ENCODE results near the gene P2RY2. TPM values are rescaled to one million over a fixed set of nuclear protein-coding genes. Genes with fewer than 3 reads are reported as not detected.

The P2RY2 gene
- not detected for total RNA-seq

DNA sequence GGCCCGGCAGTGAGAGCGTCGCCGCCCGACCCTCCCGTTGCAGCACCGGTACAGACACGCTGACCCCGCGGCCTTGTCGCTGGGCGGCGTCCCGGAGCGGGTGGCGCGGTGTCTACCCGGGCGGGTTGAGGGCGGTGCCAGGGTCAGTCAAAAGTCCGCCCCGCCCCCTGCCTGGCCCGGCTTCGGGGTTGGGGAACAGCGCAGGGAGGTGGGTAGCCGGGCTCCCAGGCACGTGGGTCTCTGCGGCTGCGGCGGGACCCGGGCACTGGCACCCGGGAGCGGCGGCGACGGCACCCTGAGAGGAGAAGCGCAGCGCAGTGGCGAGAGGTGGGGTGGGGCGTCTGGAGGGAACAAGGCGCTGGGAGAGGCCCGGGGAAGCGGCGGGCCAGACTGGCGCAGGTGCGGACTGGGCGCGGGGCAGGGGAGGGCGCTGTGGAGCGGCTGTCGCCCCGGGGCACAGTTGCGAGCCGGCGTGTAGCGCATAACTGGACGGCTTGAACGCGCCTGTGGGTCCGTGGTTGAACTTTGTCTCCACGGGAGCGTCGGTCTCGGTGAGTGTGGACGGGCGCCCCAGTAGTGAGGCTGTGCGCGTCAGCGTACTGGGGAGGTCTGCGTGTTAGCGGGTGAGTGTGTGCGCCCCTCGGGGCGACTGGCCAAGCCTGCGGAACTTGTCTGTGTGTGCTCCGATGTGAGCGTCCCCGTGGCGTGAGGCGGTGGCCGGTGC, at the start of gene P2RY2:
TSS of gene P2RY2 (plus strand) at position 176 of the 724 bp plus-strand sequence. CDS start 15,879 bp downstream, outside the sequence.
- CTCF ChIA-PET = interaction anchor here (2.0 kb wide), 1 partner anchor 24 kb away, joined by 7 read pairs; no protein-coding TSS in a partner anchor
- POLR2A ChIA-PET = no interaction called here

DNA sequence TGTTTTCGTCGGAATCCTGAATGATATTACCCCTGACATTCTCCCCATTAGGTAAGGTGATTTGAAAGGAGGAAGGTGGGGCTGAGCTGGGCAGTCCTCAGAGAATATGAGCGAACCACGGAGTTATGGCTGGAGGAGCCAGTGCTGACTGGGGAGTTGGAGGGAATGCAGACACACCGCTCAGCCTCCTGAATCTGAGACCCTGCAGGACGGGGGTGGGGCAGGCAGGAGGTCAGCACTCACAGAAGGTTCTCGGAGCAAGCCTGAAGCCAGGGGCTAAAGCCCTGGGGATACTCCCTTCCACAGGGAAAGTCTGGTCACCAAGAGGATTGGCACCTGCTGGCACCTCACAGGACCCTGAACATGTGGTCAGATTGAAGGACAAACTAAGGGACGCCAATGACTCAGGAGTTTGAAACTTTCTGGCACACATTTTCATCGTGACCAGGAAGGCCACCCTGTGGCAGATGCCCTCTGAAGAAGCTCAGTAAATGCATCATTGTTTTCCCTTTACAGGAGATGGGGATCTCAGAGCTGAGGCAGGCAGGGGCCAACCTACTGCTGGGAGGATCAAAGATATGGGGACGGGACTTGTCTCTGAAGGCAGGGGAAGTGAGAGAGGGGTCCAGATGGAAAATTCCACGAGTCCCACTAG, 49.0 kb upstream of the P2RY2 start:
- ChIA-PET POLR2A (no interaction called here), CTCF (interaction anchor here (1.0 to 1.2 kb wide), 2 partner anchors 9 to 13 kb away, joined by 3 to 4 read pairs; no protein-coding TSS in a partner anchor)

DNA sequence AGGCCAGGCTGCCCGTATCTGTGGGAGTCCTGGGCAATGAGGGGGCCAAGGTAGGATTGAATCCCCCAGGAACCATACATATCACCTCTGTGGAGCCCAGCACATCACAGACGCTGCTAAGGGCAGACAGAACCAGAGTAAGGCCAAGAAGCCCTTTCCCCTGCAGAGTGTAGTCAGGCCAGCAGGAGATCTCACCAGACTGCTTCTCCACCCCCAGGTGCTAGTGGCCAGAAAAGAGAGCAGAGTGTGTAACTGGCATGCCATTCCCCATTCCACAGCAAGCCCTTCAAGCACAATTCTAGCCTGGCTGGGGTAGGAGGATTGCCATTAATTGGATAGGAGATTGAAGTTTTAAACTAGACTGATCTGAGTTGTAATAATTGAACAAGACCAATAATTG, 47.9 kb upstream of the P2RY2 start:
- POLR2A ChIA-PET = no interaction called here
- CTCF ChIA-PET = interaction anchor here (0.7 kb wide), 1 partner anchor 1352 kb away, joined by 4 read pairs; no protein-coding TSS in a partner anchor

DNA sequence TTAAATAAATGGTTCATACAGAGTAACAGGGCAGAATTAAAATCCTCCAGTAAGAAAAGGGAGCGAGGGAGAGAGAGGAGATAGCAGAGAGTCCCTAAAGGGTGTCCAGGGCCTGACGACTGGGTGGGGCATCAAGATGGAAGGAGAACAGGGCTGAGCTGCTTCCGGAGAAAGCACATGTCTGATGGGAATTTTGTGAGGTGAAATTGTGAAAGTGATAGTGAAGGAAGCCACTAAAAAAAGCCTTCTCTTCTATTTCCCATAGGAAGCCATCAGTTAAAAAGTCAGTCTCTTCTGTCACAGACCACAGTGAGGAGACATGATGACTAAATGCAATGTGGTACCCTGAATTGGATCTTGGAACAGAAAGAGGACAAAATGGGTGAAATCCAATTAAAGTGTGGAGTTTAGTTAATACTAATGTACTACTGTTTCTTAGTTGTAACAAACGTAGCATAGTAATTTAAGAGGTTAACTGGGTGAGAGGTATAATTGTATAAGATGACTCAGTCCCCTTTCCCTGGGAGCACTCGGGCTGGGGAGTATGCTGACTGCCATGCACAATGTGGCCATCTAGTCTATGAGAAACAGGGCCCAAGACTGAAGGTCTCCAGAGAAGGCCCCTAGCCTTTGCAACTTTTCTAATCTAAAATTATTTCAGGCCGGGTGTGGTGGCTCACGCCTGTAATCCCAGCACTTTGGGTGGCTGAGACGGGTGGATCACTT, 46.5 kb upstream of the P2RY2 start:
- ChIA-PET CTCF (no interaction called here), POLR2A (no interaction called here)

DNA sequence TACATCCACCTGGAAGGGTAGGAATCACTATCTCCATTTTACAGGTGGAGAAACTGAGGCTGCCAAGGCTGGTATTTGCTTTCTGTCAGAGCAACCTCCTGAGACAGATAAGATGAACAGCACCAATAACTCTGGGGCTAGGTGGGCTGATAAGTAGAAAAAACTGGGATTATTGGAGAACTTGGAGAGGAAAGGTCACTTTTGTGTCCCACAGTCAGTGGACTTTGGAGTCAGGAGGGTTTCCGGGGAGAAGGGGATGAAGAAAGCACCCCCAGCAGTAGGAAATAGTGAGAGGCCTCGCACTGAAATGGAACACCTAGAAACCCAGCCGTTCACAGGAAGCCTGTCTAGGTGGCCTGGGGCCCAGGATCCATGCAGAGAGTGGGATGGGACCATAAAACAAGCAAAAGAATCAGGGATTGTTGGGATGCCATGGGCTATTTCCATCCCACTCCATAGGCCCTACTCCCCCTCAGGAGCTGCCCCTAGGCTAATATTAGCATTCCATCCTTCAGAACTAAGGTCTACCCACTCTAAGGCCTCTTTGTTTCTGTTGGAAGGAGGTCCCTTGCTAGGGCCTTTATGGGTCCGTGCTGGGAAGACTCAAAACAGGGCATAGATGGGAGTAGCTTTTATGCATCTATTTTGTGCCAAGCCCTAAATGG, 45.0 kb upstream of the P2RY2 start:
- POLR2A ChIA-PET = no interaction called here
- CTCF ChIA-PET = interaction anchor here (0.7 kb wide), 1 partner anchor 138 kb away, joined by 4 read pairs; no protein-coding TSS in a partner anchor

DNA sequence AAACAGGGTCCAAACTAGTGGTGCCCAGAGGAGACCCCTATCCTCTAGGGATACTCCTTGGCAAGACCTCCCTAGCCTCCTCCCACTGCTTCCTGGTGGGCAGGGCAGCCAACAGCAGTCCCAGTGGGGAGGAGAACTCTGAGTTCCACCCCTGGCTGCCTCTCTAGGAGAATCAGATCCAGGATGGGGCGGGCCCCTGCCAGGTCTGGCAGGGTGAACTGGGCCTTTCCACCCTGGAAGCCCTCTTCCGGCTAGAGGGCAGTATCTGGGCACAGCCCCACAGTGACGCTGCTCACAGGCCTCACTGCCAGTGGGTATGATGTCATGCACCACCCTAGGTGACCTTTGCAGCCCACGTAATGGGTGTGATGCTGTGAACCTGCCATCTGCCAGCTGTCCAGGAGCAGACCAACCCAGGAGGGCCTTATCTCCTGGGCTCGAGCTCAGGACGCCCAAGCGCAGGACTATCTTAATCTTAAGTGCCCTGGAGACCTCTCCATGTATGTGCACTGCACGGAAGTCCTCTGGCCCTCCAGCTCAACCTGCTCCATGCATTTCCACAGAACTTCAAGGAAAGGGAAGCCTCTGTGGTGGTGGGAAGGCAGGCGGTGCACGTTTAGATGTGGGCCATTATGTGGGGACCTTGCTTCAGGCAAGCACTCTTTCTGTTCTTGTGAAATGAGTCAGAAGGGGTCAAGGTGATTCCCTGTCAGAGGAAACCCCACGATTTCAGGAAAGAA, 44.2 kb upstream of the P2RY2 start:
- ChIA-PET POLR2A (no interaction called here), CTCF (no interaction called here)

DNA sequence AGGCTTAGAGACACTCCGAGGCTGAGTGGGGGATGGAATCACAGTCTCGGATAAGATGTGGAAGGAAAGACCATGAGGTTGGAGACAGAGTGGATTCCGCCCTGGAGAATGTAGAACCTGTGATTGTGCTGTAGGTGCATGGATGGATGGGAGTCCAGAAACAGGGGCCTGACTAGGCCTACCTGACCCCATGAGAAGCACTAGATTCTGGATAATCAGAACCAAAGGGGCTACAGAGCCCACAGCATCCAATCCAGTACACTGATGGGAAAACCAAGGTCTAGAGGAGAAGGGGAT, 43.6 kb upstream of the P2RY2 start:
- ChIA-PET POLR2A (no interaction called here), CTCF (no interaction called here)

DNA sequence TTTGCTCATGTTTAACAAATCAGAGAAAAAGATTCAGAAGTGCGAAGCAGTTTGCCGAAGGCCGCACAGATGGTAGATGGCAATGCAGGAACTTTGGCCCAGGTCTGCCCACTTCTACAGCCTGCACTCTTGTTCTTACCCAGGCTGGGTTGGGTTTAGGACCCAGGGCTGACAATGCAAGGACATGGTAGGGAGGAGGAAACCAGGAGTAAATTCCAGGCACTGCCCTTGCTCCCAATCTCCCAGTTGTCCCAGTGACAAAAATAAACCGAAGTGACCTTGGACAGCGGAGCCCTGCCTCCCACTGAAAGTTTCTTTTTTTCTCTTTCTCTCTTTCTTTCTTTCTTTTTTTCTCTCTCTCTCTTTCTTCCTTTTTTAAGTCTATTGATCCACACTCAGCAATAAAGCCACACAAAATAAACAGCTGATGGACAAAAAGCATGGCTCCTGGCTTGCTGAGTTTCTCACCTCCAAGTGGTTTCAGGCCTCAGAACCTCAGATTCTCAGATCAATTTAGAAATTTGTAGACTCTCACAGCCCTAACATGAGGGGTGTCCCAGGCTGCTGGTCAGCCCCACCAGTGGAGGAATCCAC, 42.4 kb upstream of the P2RY2 start:
- ChIA-PET POLR2A (no interaction called here), CTCF (interaction anchor here (1.7 kb wide), 1 partner anchor 14 kb away, joined by 3 read pairs; no protein-coding TSS in a partner anchor)

DNA sequence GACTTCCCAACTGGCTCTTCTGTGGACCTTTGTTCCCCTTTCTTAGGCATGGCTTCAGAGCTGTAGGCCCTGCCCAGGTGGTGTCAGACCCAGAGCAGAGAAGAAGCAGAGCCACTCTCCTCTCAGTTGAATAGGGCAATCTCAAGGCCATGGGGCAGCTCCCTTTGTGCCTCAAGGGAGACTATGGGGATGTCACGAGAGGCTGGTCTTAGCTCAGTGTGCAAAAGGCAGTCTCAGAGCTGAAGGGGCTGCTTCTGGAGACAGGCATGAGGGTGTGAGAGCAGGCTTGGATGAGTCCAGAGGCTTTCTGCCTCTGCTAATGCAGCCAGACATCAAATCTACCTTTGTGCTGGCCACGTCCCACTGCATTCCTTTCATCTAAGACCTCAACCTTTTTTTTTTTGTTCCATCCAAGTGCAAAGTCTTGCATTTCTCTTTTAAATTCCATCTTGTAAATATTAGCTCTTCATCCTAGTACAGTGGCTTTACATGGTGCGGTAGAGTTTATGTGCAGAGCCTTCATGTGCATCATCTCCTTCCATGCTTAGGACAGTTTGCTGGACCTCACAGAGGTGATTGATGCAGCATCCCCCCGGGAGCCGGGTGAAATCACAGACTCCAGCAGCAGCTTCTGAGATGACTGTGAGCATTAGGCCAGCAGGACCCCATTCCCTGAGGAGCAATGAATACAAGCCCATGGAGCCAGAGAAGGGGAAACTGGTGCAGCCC, 41.8 kb upstream of the P2RY2 start:
- POLR2A ChIA-PET = no interaction called here
- CTCF ChIA-PET = interaction anchor here (1.6 to 1.7 kb wide), 2 partner anchors 13 to 367 kb away, joined by 3 to 5 read pairs; no protein-coding TSS in a partner anchor

DNA sequence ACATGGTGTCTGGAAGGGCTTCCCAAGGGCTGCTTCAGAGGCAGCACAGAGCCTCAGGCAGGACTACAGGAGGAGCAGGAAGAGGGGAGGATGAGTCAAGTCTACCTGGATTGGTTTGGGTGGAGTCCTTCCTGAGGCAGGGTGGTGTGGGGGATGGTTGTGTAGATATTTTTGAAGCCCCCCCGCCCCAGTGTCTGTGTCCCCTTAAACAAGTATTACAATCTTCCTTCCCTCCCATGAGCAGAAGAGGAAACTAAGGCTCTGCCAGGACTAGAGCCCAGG, 41.3 kb upstream of the P2RY2 start:
- POLR2A ChIA-PET = no interaction called here
- CTCF ChIA-PET = interaction anchor here (1.6 to 3.7 kb wide), 4 partner anchors 13 to 367 kb away, joined by 3 to 25 read pairs (median 6); no protein-coding TSS in a partner anchor

DNA sequence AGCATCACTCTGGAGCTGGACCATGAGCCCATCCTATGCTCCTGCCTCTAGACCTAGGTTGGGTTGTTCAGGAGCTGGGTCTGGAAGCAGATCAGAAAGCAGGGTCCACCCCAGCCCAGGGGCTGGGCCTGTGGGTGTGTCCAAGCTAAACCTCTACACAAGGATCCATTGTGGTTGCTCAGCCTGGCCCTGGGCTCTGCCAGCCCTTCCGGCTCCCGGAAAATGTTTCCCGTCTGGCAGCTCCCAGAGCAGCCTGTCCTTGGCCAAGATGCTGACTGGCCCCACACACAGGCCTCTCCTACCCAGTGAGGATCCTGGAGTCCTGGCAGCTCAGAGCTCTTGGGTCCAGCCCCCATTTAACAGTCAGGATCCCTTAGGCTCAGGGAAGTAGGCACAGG, 40.7 kb upstream of the P2RY2 start:
- ChIA-PET CTCF (interaction anchor here (0.7 to 3.7 kb wide), 15 partner anchors 9 to 453 kb away, joined by 3 to 25 read pairs (median 4); no protein-coding TSS in a partner anchor), POLR2A (no interaction called here)

DNA sequence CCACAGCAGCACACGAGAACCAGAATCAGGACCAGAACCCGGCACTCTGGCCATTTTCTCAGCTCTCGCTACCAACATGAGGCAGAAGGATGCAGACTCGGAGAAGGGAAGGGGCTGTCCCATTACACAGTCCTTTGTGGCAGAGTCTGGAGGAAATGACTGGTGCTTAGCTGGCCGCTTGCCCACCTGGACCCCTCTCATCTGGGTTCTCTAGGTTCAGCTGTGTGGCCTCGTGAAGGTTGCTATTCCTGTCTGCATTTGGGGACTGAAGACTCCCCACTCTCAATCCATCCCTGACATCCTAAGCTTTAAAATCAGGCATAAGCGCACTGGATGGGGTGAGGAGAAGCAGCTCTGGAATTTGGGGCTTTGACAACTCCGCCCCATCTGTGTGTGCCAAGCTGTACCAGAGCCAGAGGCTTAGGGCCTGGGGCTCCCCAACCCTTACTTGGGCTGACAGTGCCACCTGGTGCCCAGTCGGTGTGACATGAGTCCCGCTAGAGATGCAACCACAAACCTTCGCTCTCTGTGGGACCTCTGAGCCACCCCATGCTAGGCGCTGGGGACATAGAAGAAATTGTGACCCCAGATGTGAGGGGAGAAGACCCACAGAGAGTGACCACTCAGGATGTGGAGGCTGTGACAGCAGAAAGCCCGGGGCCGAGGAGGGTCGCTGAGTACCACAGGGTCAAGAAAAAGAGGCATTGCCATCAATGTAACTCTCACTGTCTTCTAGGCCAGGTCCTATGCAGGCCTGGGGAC, 40.1 kb upstream of the P2RY2 start:
- POLR2A ChIA-PET = no interaction called here
- CTCF ChIA-PET = interaction anchor here (0.7 to 3.7 kb wide), 21 partner anchors 9 to 453 kb away, joined by 3 to 25 read pairs (median 4); no protein-coding TSS in a partner anchor

DNA sequence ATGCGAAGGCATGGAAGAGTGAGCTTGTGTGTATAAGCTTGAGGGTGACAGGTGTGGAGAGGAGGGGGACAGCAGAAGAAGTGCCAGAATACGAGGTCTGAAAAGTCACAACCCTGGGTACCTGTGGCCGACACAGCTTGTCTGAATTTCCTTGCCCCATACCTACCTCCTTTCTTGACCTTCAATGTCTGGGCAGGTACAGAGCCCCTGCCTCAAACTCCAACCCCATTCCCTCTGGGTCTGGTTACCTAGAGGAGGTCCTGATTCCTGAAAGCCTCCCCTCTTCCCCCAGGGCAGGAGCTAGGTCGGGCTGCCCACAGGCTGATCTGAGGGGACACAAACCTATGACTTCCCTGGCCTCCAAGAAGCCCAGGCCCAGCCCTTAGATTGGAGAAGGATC, 39.4 kb upstream of the P2RY2 start:
- ChIA-PET CTCF (interaction anchor here (0.8 to 3.7 kb wide), 13 partner anchors 8 to 365 kb away, joined by 3 to 25 read pairs (median 4); partner anchors contain the start of gene FCHSD2), POLR2A (no interaction called here)

DNA sequence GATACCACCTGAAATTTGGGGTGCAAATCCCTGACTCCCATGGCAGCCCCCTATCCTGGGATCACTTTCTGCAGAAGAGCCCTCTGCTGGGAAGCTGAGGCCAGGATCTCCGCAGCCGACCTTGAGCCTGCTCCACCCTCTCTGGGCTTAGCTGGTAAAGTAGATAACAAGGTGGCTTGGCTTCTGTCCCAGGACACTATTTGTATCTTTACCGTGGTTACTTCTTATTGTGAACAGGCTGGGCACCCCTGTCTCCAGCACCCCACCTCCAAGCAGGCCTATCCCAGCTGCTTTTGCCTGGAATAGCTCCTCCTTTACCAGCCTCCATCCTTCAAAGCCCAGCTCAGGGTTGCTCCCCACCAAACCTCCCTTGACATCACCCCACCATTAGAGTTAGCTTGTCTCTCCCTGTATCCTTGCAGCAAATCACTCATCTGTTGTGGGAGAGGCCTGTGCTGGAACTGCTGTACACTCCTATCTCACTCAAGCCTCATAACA, 35.2 kb upstream of the P2RY2 start:
- ChIA-PET POLR2A (no interaction called here), CTCF (no interaction called here)

DNA sequence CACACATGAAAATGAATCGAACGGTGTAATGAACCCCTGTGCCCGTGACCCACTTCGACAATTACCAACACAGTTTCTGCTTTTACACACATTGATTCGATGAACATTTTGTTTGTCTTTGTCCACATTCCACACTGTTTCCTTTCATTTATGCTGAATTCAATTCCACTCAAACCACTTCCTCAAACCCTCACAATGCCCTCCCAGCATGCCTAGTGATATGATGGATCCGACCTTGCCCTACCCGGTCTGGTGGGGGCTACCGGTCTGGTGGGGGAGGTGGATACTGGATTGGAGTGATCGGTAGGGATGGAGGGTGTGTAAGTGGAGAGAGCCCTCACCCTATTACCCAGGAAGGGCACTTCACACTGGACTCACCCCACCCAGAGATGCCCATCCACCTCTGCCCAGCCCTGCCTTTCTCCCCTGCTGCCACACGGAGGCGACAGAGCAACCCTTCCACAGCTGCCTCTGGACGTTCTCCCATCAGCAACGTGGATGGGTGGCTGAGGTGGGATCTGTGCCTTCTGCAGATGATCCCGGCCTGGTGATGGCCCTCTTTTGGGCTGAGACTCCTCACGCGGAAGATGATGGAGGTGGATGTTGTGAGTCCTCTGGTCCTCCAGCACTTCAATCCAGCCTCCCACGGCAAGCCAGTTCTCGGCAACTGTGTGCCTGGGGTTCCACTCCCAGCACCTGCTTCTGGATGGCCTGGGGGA, 33.0 kb upstream of the P2RY2 start:
- CTCF ChIA-PET = interaction anchor here (0.7 to 1.4 kb wide), 4 partner anchors 27 to 151 kb away, joined by 3 to 5 read pairs (median 3); no protein-coding TSS in a partner anchor
- POLR2A ChIA-PET = no interaction called here

DNA sequence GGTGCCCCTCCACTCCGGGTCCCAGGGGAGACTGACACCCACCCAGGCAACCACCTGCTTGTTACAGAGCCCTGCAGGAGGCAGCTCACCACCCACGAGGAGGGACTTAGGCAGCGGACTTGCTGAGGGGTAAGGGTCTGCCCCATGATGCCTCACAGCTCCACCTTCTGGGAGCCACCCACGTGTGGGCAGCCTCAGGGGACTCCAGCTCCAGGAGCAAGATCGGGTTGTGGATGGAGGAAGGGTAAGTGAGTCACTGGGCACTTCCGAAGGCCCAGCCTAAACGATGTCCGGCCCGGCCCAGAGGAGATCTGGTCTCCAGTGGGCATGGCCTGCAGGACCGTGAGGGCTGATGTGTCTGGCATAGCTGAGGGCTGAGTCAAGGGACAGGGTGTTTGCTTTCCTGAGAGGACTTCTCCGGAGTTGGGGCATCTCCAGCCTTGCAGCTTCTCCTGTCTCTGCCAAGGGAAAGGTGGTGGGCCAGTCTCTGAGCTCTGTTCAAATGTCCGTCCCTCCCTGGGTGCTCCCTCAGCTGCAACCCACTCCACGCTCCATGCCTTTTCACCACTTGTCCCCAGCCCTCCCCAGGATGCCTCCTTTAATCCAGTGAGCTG, 32.3 kb upstream of the P2RY2 start:
- ChIA-PET POLR2A (no interaction called here), CTCF (interaction anchor here (0.7 to 2.5 kb wide), 5 partner anchors 27 to 150 kb away, joined by 3 to 9 read pairs (median 3); no protein-coding TSS in a partner anchor)
